HepG2 (cell line): ENCODE measurements around the gene KIF13A. TPM values are rescaled to one million over a fixed set of nuclear protein-coding genes. Genes with fewer than 3 reads are reported as not detected.

Source experiments
- ATAC-seq: fragments of 200-7000 bp; cut with Tn5 transposase; 3 replicates; pipeline ENCODE4 v1.9.1; 2020; ENCODE audit warnings: mild to moderate bottlenecking, moderate library complexity
- BruUV-seq: library from RNA; stranded (reverse); fragments of 400-500 nt; replicated peaks from 2 replicates; lab custom pipeline; 2021; lab: Mats Ljungman, UMichigan
- CTCF ChIA-PET: fragments of 300-600 bp; formaldehyde crosslinking; extraction: SDS; loops from one replicate; lab custom pipeline; 2021; ENCODE audit warnings: low total read pairs, inconsistent platforms, low intra/inter-chr PET ratio; lab: Yijun Ruan, JAX
- POLR2A ChIA-PET: fragments of 350-600 bp; sonication (Branson Sonifier 250); formaldehyde crosslinking; loops from one replicate; lab custom pipeline; 2020; ENCODE audit warnings: antibody characterized with exemption, inconsistent platforms; lab: Yijun Ruan, JAX
- DNase-seq: peaks from one replicate; pipeline ENCODE4 v3.0.0-alpha.2; 2015; ENCODE audit warnings: low spot score
- FAIRE-seq: peaks from 3 replicates; lab custom pipeline; 2011; peaks lifted over from hg19 to GRCh38; lab: Jason Lieb, UNC
- H2AFZ ChIP-seq: one replicate; pipeline ENCODE4 v1.6.1; 2011; ENCODE audit warnings: low read length, inconsistent platforms
- H3K27ac ChIP-seq: fragments of 300-600 bp; 3 replicates; pipeline ENCODE4 v1.8.0; 2011; ENCODE audit warnings: mixed run types, mild to moderate bottlenecking, mixed read lengths, low read length, inconsistent platforms; ENCODE audit not compliant: insufficient read depth; ENCODE audit errors: extremely low read length
- H3K27me3 ChIP-seq, 2 experiments: fragments of 200-600 bp in 1 of 2; 2 replicates in 1 of 2; 3 replicates in 1 of 2; pipeline versions ENCODE4 v1.6.0 to v1.8.0; 2011; ENCODE audit warnings: low read length in 2 of 2, mild to moderate bottlenecking in 2 of 2, moderate library complexity in 2 of 2, inconsistent platforms in 1 of 2; ENCODE audit not compliant: insufficient read depth in 2 of 2, control insufficient read depth in 1 of 2
- H3K36me3 ChIP-seq, 2 experiments: fragments of 200-600 bp in 1 of 2; replicated peaks in 1 of 2; 2 replicates in 1 of 2; 3 replicates in 1 of 2; pipeline versions ENCODE4 v1.5.1 to v1.8.0; 2011; ENCODE audit warnings: low read length in 2 of 2, inconsistent platforms in 1 of 2; ENCODE audit not compliant: insufficient read depth in 2 of 2, control insufficient read depth in 1 of 2
- H3K4me1 ChIP-seq: 2 replicates; pipeline ENCODE4 v1.5.1; 2012; ENCODE audit warnings: low read length, inconsistent platforms; ENCODE audit not compliant: insufficient read depth
- H3K4me2 ChIP-seq: 2 replicates; pipeline ENCODE4 v1.6.0; 2011; ENCODE audit warnings: low read depth, low read length, inconsistent platforms
- H3K4me3 ChIP-seq, 3 experiments: fragments of 200-600 bp in 1 of 3; sonication (generic), shearing (Covaris generic) in 1 of 3; replicated peaks in 1 of 3; 2 replicates each; pipeline ENCODE4 v1.5.1; 2011 to 2016; ENCODE audit warnings: low read length in 3 of 3, inconsistent platforms in 2 of 3, low read depth in 2 of 3, mild to moderate bottlenecking in 2 of 3, control low read depth in 1 of 3, mixed read lengths in 1 of 3; ENCODE audit not compliant: insufficient read depth in 1 of 3
- H3K79me2 ChIP-seq: one replicate; pipeline ENCODE4 v1.6.1; 2011; ENCODE audit warnings: low read length, inconsistent platforms; ENCODE audit not compliant: insufficient read depth
- H3K9ac ChIP-seq: 2 replicates; pipeline ENCODE4 v1.6.0; 2011; ENCODE audit warnings: mild to moderate bottlenecking, low read depth, low read length, inconsistent platforms; ENCODE audit not compliant: insufficient read depth
- H3K9me3 ChIP-seq: 2 replicates; pipeline ENCODE4 v1.5.1; 2012; ENCODE audit warnings: mild to moderate bottlenecking, low read length
- H4K20me1 ChIP-seq: 2 replicates; pipeline ENCODE4 v1.6.0; 2011; ENCODE audit warnings: inconsistent platforms, mild to moderate bottlenecking, low read length, moderate library complexity; ENCODE audit not compliant: insufficient read depth
- ATF7 ChIP-seq, 2 experiments: fragments of 450-650 bp in 1 of 2; sonication (generic) in 1 of 2; formaldehyde crosslinking in 1 of 2; IDR thresholded peaks; 2 replicates each; pipeline versions ENCODE4 v1.4.0 to v1.6.1; 2016 to 2020; ENCODE audit warnings: antibody characterized with exemption in 1 of 2, mild to moderate bottlenecking in 1 of 2, missing genetic modification reagents in 1 of 2
- CCDC6 ChIP-seq: sonication (generic); formaldehyde crosslinking; IDR thresholded peaks from 2 replicates; pipeline ENCODE4 v1.8.1; 2022; ENCODE audit warnings: mild to moderate bottlenecking, missing genetic modification reagents, moderate library complexity
- CREB1 ChIP-seq, 2 experiments: fragments of 450-650 bp in 1 of 2; IDR thresholded peaks; 2 replicates each; pipeline ENCODE4 v1.6.1; 2016 to 2017; ENCODE audit warnings: control low read depth in 1 of 2, mild to moderate bottlenecking in 1 of 2, missing compliant biosample characterization in 1 of 2, missing genetic modification characterization in 1 of 2
- GTF2F1 ChIP-seq: fragments of 150-350 bp; IDR thresholded peaks from 2 replicates; pipeline ENCODE4 v1.6.1; 2014; ENCODE audit warnings: low read length
- JUND ChIP-seq: sonication (generic); formaldehyde crosslinking; IDR thresholded peaks from 2 replicates; pipeline ENCODE4 v1.8.0; 2022; ENCODE audit warnings: mild to moderate bottlenecking, missing genetic modification reagents
- MAFK ChIP-seq, 2 experiments: IDR thresholded peaks in 1 of 2; conservative IDR thresholded peaks in 1 of 2; 2 replicates each; pipeline ENCODE4 v1.6.1; 2011; ENCODE audit warnings: improper control_type of control experiment in 2 of 2, low read length in 2 of 2
- RAD51 ChIP-seq: fragments of 450-650 bp; IDR thresholded peaks from 2 replicates; pipeline ENCODE4 v1.6.1; 2016; ENCODE audit warnings: borderline replicate concordance
- RBM22 ChIP-seq: fragments of 200-400 bp; formaldehyde crosslinking; optimal IDR thresholded peaks from 2 replicates; pipeline ENCODE3; 2017; ENCODE audit warnings: mild to moderate bottlenecking, low read length, moderate library complexity
- SP1 ChIP-seq, 2 experiments: fragments of 450-650 bp in 1 of 2; sonication (generic) in 1 of 2; formaldehyde crosslinking in 1 of 2; IDR thresholded peaks; 2 replicates each; pipeline versions ENCODE4 v1.4.0 to v1.6.1; 2016 to 2020; ENCODE audit warnings: missing genetic modification reagents in 1 of 2
- SRSF9 ChIP-seq: fragments of 200-400 bp; formaldehyde crosslinking; IDR thresholded peaks from 2 replicates; pipeline ENCODE4 v1.6.1; 2018; ENCODE audit warnings: borderline replicate concordance, mild to moderate bottlenecking, low read depth, low read length; ENCODE audit not compliant: insufficient read depth, poor library complexity, severe bottlenecking
- U2AF2 ChIP-seq: fragments of 200-400 bp; formaldehyde crosslinking; IDR thresholded peaks from 2 replicates; pipeline ENCODE4 v1.6.1; 2017; ENCODE audit warnings: low read depth, mild to moderate bottlenecking, low read length
- ZBTB7B ChIP-seq: sonication (generic); formaldehyde crosslinking; IDR thresholded peaks from 2 replicates; pipeline ENCODE4 v1.4.0; 2020; ENCODE audit warnings: missing genetic modification reagents
- ZSCAN29 ChIP-seq: sonication (generic); formaldehyde crosslinking; conservative IDR thresholded peaks from 2 replicates; pipeline ENCODE4 v1.4.0; 2020; ENCODE audit warnings: mild to moderate bottlenecking, missing genetic modification reagents
- WGBS: methylation state at CpG from one replicate; pipeline ENCODE4 v1.1.6; 2017; ENCODE audit warnings: low lambda C conversion rate; 5-methylcytosine and 5-hydroxymethylcytosine counted together
- in situ Hi-C: cut with HindIII; loops from 2 replicates; pipeline ENCODE4 v1.10.0; 2017; ENCODE audit warnings: low pct_unique_long_range_greater_than_20kb; ENCODE audit not compliant: extremely low pct_ligation_motif_present
- intact Hi-C: fragments of 100-400 bp; cut with micrococcal nuclease; formaldehyde crosslinking; loops from one replicate; pipeline ENCODE4 v1.10.0; 2022; ENCODE audit not compliant: unreplicated experiment
- polyA plus RNA-seq, 8 experiments: library from polyadenylated mRNA; depleted of rRNA in 3 of 8; stranded (reverse) in 7 of 8; unstranded in 1 of 8; fragments of >200 nt; fragmentation: Illumina TruSeq in 4 of 8; extraction: Trizol in 4 of 8; gene quantifications; 2 replicates each; pipeline versions ENCODE4 v1.2.1 to v1.2.3, GENCODE V29; 2011 to 2016; ENCODE audit warnings: low read depth in 4 of 8, missing spikeins in 1 of 8, mixed read lengths in 1 of 8; ENCODE audit not compliant: insufficient read depth in 1 of 8
- total RNA-seq, 5 experiments: library from RNA; depleted of rRNA; stranded (reverse); fragments of >200 nt; fragmentation: Illumina TruSeq; extraction: Trizol; gene quantifications; 2 replicates each; pipeline ENCODE4 v1.2.3, GENCODE V29; 2016; ENCODE audit warnings: low read depth in 1 of 5
- TF ChIP-seq, protein P1 (sequence below): sonication (generic); formaldehyde crosslinking; IDR thresholded peaks from 2 replicates; pipeline ENCODE4 v1.4.0; 2020; ENCODE audit warnings: mild to moderate bottlenecking, missing genetic modification reagents

KIF13A gene
- total and polyA plus RNA-seq, 2 of the 13 experiments (the other 11 are each of a cell fraction or from before 2014, with no cell fraction given), result 21.1 to 37.2 TPM

DNA sequence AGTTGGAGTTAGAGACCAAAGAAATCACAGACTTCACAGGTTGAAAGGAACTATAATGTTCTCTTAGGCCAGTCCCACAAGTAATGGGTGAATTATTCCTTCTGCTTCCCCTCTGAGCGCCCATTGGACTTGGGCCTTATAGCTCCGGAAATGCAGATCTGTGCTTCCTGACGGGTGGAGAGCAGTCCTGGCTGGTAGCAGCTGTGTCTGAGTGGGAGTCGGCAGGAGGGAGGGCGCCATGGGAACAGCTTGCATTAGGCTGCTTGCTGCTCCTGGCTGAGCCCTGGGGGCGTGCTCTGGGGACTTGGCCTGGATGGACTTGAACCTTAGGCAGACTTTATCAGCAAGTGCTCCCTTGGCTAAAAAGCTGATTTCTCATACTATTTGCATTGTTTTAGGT lies 262.4 kb downstream of the KIF13A start (continued):
- TF ChIP-seq U2AF2 (no peak), RBM22 (no peak), SP1 (IDR thresholded peaks at IDR 0.05) (no peak), SP1 (CRISPR knock-in tag; IDR thresholded peaks at IDR 0.05) (no peak), RAD51 (no peak), JUND (no peak)
- TF ChIP-seq, protein P1, sequence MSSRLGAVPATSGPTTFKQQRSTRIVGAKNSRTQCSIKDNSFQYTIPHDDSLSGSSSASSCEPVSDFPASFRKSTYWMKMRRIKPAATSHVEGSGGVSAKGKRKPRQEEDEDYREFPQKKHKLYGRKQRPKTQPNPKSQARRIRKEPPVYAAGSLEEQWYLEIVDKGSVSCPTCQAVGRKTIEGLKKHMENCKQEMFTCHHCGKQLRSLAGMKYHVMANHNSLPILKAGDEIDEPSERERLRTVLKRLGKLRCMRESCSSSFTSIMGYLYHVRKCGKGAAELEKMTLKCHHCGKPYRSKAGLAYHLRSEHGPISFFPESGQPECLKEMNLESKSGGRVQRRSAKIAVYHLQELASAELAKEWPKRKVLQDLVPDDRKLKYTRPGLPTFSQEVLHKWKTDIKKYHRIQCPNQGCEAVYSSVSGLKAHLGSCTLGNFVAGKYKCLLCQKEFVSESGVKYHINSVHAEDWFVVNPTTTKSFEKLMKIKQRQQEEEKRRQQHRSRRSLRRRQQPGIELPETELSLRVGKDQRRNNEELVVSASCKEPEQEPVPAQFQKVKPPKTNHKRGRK (CRISPR knock-in tag), result no peak

DNA sequence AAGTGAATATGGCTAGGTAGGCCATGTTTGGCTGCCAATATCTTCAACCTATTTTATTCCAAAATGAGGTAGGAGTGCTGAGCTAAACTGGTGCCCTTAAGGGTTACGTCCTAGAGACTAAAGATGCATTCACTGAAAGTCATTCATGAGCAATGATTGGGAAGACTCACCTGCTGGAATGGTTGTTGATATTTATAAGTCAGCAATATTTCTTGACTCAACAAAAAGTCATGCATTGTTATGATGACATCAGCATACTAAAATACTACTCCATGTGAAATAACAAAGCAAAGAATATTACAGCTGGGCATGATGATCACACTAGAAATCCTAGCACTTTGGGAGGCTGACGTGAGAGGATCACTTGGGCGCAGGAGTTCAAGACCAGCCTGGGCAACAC lies 263.1 kb downstream of the KIF13A start:
- no peak overlapping the region for H2AFZ ChIP-seq
- in situ Hi-C loops (no loop called here), intact Hi-C loops (no loop called here)
- H3K27ac ChIP-seq, result no peak overlapping the region
- no peak overlapping the region for H3K4me3 ChIP-seq
- ATAC-seq (no peak), FAIRE-seq (no peak), DNase-seq (no peak)
- CTCF ChIA-PET, result no interaction called here
- no peaks in the 10 kb centered on the region for H4K20me1 ChIP-seq
- no peak overlapping the region for H3K4me2 ChIP-seq
- BruUV-seq, result no TSS peak
- POLR2A ChIA-PET, result interaction anchor here (1.2 to 1.9 kb wide), 2 partner anchors 10 to 20 kb away, joined by 10 to 11 read pairs; no protein-coding TSS in a partner anchor
- no peaks in the 10 kb centered on the region for H3K9me3 ChIP-seq
- H3K27me3 ChIP-seq, result no peaks in the 10 kb centered on the region; a peak in 1 of 5 replicates
- no peaks in the 10 kb centered on the region for H3K79me2 ChIP-seq
- H3K4me1 ChIP-seq, result peaks cover 34% of the 10 kb centered on the region
- WGBS, result 89% methylated on average over 3 of the region's 3 CpGs
- H3K36me3 ChIP-seq, result no peaks in the 10 kb centered on the region
- H3K9ac ChIP-seq, result no peak overlapping the region
- peak; percentile 90 to 93 for TF ChIP-seq MAFK (conservative IDR thresholded peaks at IDR 0.05 in 1 of 2, IDR thresholded peaks at IDR 0.05 in 1 of 2; ENCODE audit: low read length in 2 of 2)
- TF ChIP-seq ATF7 (IDR thresholded peaks at IDR 0.05), result 0 out of 2 replicates have a peak, but pooled peaks have one; percentile 13
- TF ChIP-seq ATF7 (CRISPR knock-in tag; IDR thresholded peaks at IDR 0.05), result no peak
- TF ChIP-seq ZBTB7B (CRISPR knock-in tag), result no peak
- TF ChIP-seq CCDC6 (CRISPR knock-in tag), result no peak
- TF ChIP-seq GTF2F1, result no peak
- TF ChIP-seq SRSF9, result no peak
- peak; percentile 53 for TF ChIP-seq CREB1 (IDR thresholded peaks at IDR 0.05)
- TF ChIP-seq CREB1 (CRISPR knock-in tag; IDR thresholded peaks at IDR 0.05), result no peak
- no peak for TF ChIP-seq ZSCAN29 (CRISPR knock-in tag)
